Measurements from ENCODE around the gene TACC3.

Gene TACC3

GRCh38 chr4:1705732-1706131 is 15.6 kb upstream of the TACC3 start:
- DNase-seq, result no peak

- no peak for DNase-seq
These were observed 15.0 kb upstream of the TACC3 start for GRCh38 chr4:1706358-1706757.

- no peak for DNase-seq
These were observed 12.7 kb upstream of the TACC3 start for GRCh38 chr4:1708581-1708980.

GRCh38 chr4:1711055-1711570 is 10.2 kb upstream of the TACC3 start:
- no peak for DNase-seq

GRCh38 chr4:1711571-1712215 is 9.6 kb upstream of the TACC3 start:
- DNase-seq, result peak; percentile 66

GRCh38 chr4:1712216-1713002 is 8.9 kb upstream of the TACC3 start, which contains the start of gene SLBP:
TSS of gene SLBP (minus strand) at chr4:1712319. CDS start at chr4:1712188, 131 bp downstream.
- peak; percentile 99 for DNase-seq

- no peak for DNase-seq
These were observed 8.1 kb upstream of the TACC3 start for GRCh38 chr4:1713003-1713851.

- no peak for DNase-seq
These were observed 6.9 kb upstream of the TACC3 start for GRCh38 chr4:1714303-1715001.

- no peak for DNase-seq
These were observed 6.1 kb upstream of the TACC3 start for GRCh38 chr4:1715002-1715758.

GRCh38 chr4:1716065-1716945 is 5.0 kb upstream of the TACC3 start:
- DNase-seq, result no peak

- DNase-seq, result no peak
These were observed 3.9 kb upstream of the TACC3 start for GRCh38 chr4:1717129-1718094.

- no peak for DNase-seq
These were observed 3.0 kb upstream of the TACC3 start for GRCh38 chr4:1718095-1718850.

GRCh38 chr4:1720163-1720983 is 948 bp upstream of the TACC3 start:
- peak; percentile 48 for DNase-seq

- DNase-seq, result no peak
These were observed 587 bp downstream of the TACC3 start for GRCh38 chr4:1721666-1722550.

GRCh38 chr4:1722551-1723118 is 1.3 kb downstream of the TACC3 start:
- DNase-seq, result no peak

GRCh38 chr4:1723131-1723801 is 1.9 kb downstream of the TACC3 start:
- DNase-seq, result no peak

All from NK-92 treated with Interleukin-12 subunit alpha and Interleukin-12 subunit beta, amount 100 ng/mL, for 24 hours (cell line).